ENCODE data around the gene GMCL1.
"Not testable (repeated sequence)": the region's sequence is repeated elsewhere in the genome, so short reads cannot be mapped to it uniquely, and the experiment has no call there.

The GMCL1 gene

GRCh38 chr2:69810550-69810949 is 18.9 kb upstream of the GMCL1 start:
- DNase-seq, result no peak

- DNase-seq, result no peak
Measured at GRCh38 chr2:69811018-69811417, 18.4 kb upstream of the GMCL1 start.

DNA sequence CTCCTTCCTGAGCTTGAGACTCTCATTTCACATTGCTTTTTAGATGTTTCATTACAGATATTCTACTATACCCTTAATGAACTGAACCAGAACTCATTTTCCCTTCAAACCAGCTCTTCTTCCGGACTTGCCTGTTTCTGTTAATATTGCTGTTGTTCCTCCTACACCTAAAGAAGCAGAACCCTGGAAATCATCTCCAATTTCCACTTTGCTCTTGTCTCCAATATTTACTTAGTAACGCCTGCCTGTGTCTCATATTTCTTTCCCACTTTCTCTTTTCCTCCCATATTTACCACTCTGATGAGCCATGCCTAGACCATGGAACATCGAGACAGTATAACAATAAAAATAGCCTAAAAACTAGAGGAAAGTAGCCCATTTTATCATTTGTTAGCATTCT is 17.9 kb upstream of the GMCL1 start:
- DNase-seq, result no peak

GRCh38 chr2:69815717-69816116 is 13.7 kb upstream of the GMCL1 start:
- no peak for DNase-seq

- peak; percentile 85 for DNase-seq
Measured at GRCh38 chr2:69816923-69817542, 12.4 kb upstream of the GMCL1 start.

DNA sequence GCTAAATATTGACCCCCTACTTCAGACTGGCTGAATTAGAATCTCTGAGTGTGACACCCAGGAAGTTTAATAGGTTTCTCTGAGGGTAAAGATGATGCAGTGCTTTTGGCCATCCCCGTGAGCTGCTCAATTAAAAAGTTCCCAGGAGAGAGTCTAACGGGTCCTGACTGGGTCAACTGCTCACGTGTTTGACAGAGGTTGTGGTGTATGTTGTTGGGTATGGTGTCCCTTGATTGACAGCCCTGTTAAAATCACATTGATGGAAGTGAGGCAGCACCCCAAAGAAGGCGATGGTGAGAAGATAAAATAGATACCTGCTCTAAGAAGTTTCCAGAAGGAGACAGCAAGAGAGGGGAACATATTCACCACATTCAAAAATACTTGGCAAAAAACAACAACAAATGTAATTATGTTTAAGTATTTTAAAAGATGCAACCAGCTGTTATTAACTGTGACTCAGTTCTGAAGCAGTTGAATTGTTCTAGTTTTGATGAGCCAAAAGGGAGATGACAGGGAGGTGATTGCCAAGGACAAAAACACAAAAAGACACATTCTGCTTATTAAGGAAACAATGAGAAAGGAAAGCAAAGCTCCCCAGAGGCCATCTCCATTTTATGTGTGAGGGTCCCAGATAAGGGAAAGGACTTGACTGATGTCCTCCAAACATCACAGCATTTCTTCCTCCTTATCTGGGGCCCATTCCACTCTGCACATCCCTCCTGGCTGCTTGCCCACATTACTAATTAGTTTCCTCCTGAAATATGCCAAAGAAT is 11.5 kb upstream of the GMCL1 start:
- no peak for DNase-seq

DNA sequence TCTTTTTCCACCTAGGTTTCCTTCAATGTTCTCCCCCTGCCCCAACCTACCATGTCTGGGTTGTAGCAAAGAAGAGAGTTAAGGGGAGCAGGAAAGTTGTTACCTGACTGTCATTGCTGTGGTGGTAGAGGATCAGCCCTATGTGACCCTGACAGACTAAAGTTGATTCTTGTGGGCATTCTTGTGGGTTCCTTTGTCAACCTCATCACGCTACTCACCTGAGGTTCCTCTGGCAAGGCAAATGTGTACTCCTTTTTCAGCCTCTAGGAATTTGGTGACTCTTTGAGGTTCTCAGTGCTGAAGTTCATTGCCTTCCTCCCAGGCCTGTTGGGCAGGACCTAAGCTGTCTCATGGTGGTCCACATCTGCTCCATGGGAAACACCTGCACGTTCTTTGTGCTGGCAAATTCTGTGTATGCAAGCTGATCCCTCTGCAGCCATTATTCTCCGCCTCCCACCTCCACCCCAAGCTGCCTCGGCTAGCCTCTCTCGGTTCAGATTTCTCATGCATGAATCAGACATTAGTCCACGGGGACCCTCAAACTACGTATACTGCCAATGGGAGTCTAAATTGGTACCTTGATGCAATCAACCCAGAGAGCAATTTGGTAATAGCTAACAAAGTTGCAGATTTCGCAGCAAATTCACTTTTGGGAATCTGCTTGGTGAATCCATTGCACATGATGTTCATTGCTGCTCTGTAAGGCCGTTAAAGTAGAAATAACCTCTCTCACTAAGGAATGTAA is 1.5 kb upstream of the GMCL1 start:
- no peak for DNase-seq

DNA sequence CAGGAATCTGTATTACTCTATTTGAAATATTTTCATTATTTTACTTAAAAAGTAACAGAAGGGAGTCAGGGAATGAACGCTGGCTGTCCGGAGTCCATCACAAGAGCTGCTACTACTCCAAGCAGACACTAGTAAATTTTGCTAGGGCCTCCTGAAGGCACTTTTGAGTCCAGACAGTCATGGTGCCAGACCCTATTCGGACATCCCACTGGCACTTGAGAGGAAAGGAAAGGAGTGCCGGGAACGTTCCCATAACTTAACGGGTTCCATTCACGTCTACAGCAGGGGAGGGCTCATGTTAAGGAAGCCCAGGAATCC is 563 bp upstream of the GMCL1 start:
- DNase-seq, result no peak

- DNase-seq, result peak; percentile 71
Measured at GRCh38 chr2:69830045-69830905, 815 bp downstream of the GMCL1 start.

DNA sequence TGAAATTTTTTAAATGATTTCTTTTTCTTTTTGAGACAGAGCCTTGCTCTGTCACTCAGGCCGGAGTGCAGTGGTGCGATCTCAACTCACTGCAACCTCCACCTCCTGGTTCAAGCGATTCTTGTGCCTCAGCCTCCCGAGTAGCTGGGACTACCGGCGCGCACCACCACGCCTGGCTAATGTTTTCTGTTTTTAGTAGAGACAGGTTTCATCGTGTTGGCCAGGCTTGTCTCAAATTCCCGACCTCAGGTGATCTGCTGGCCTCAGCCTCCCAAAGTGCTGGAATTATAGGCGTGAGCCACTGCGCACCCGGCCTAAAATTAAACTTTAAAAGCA is 1.4 kb downstream of the GMCL1 start:
- not testable (repeated sequence) for DNase-seq

DNA sequence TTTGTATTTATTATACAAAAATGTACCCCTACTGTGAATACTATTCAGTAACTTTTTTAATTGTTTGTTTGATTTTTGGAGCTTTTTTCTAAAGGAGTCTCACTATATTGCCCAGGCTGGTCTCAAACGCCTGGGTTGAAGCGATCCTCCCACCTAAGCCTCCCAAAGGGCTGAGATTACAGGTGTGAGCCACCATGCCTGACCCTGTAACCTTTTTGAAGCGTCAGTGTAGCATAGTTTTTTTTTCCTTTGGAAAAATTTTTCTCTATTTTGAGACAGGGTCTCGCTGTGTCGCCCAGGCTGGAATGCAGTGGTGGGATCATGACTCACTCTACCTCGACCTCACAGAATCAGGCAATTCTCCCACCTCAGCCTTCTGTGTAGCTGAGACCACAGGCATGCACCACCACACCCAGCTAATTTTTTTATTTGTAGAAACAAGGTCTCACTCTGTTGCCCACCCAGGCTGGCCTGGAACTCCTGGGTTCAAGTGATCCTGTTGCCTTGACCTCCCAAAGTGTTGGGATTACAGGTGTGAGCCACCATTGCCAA is 2.0 kb downstream of the GMCL1 start:
- peak; percentile 76 for DNase-seq

DNA sequence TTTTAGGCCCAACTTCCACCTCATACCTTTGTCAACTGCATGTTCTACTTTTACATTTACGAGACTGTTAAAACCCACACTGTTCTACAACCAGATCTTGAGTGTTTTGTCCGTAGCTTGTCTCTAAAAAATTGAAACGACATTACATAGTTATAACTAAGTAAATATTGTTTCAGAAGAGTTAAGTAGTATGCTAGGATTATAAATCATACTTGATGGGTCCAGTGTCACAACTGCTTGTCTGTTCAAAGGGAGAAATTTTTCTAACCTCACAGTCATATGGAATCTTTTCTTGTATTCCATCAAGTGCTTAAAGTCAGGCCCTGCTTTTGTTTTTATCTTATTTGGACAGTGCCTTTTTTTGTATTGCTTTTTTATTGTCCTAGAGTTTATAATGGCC is 4.3 kb downstream of the GMCL1 start:
- no peak for DNase-seq

DNA sequence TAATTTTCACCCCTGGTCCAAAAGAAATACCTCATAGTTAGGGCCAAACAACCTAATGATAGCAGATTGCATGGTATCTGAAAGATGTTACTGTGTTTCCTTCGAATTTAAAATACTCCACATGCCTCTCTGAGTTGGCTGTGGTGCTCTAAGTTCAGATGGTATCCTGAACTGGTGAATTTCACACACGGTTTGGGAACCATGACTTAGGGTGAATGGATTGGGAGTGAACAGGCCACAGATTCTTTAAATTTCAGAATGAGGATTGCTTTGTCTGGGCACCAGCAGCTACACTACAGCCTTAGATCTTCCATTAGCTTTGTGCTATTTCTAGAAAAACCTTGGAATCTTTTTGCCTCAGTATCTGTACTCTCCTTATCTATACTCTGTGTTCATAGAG is 6.2 kb downstream of the GMCL1 start:
- no peak for DNase-seq

DNA sequence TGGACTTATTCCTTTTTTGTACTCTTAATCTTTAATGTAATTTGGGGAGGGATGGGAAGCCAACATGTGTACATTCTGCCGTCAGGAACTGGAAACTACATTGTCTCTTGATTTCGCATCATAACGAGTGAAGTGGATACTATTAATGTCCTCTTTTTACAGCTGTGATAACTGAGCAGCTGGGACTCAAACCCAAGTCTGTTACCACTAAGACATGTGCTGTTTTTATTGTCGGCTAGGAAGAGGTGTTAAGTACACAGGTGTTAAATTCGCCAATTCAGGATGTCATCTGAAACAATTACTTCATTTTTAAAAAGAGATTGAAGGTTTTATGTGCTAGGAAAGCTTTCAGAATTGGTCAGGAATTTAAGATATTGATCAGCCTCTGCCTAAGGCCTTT is 6.9 kb downstream of the GMCL1 start:
- no peak for DNase-seq

- no peak for DNase-seq
Measured at GRCh38 chr2:69837533-69837932, 8.1 kb downstream of the GMCL1 start.

DNA sequence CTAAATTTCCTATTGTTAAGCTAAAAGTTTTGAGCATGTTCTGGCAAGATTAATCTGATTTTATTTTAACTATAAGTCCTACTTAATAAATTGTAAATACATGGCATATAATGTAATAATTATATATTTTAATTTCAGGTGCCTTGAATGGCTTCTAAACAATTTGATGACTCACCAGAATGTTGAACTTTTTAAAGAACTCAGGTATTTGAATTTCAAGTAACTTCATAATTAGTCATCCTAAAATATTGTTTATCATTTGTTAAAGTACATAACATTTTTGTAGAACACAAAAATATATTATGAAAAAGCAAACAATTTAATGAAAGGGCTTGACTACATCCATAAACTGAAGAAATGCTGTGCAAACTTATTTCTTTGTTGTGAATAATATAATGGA is 14.5 kb downstream of the GMCL1 start:
- no peak for DNase-seq

DNA sequence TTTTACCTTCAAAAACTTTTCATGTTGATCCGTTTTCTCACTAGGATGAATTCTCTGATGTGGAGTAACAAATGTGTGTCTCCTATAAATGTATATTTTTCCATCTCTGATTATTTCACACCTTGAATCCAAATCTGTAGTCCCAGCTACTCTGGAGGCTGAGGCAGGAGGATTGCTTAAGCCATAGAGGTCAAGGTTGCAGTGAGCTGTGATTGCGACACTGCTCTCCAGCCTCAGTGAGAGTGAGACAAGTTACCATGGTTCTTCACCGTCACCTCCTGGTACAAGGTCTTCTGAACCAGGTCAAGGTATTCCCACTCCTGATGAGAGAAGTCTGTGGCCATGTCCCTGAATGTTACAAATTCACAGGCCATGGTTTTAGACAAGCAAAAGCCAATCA is 15.1 kb downstream of the GMCL1 start:
- DNase-seq, result no peak

- no peak for DNase-seq
Measured at GRCh38 chr2:69846182-69847067, 17.0 kb downstream of the GMCL1 start.

- no peak for DNase-seq
Measured at GRCh38 chr2:69847068-69847828, 17.8 kb downstream of the GMCL1 start.

- no peak for DNase-seq
Measured at GRCh38 chr2:69848186-69848790, 18.8 kb downstream of the GMCL1 start.

DNA sequence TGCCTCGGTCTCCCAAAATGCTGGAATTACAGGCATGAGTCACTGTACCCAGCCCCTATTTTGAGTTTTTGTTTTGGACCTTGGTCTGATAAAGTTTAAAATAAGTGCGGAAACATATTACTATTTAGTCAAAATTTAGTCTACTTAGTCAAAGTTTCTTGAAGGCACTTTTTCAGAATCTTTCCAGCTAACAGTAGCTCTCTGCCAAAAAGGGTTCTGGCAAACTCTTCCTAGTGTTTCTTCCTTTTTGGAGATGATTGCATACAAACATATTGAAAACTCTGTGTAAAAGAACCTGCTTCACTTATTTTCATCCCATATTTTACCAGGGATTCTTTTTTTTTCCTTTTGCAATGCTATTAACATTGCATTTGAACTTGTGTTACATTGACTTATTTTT is 28.8 kb downstream of the GMCL1 start:
- no peak for DNase-seq
